GM08714 (cell line): ENCODE results near the gene TMEM191B.
"Not testable (repeated sequence)": the region's sequence is repeated elsewhere in the genome, so short reads cannot be mapped to it uniquely, and the experiment has no call there.

Experiments used
- H3K4me3 ChIP-seq: fragments of 200-500 bp; sonication (Bioruptor generic); 2 replicates; pipeline ENCODE4 v1.5.1; 2014; ENCODE audit warnings: mild to moderate bottlenecking, low read length, inconsistent platforms

TMEM191B gene

DNA sequence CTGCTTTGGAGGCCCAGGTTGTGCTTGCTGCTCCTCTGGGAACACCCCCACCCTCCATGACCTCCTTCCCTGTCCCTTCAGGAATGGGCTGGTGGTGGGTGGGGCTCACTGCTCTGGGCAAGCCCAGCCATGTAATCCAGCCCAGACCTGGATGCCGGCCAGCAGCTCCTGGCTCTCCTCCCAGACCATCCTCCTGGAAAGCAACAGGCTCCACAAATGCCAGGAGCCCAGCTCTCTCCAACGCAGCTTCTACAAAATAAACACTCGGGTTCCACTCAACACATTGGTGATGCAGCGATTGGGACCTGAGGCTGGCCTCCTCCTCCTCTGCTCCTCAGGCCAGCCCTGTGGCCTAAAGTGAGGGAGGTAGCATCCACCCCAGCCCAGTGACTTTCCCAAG, 30.9 kb downstream of the TMEM191B start:
- not testable (repeated sequence) for H3K4me3 ChIP-seq

DNA sequence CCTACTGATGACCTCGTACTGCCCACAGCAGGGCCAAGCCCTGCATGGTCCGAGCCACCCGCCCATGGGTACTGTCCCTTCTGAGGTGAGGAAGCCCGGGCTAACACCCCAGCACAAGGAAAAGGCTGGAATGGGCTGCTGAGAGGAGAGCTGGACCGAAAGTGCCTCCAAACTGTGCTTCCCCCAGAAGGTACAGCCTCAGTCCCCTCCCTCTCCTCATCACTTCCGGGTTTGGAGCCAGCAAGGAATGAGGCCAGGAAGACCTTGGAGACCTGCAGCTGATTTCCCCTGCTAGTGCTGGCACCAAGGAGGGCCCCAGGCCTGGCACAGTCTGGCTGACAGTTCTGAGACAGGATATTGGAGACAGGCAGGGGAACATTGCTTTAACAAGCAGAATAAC, 31.3 kb downstream of the TMEM191B start:
- H3K4me3 ChIP-seq: not testable (repeated sequence)

DNA sequence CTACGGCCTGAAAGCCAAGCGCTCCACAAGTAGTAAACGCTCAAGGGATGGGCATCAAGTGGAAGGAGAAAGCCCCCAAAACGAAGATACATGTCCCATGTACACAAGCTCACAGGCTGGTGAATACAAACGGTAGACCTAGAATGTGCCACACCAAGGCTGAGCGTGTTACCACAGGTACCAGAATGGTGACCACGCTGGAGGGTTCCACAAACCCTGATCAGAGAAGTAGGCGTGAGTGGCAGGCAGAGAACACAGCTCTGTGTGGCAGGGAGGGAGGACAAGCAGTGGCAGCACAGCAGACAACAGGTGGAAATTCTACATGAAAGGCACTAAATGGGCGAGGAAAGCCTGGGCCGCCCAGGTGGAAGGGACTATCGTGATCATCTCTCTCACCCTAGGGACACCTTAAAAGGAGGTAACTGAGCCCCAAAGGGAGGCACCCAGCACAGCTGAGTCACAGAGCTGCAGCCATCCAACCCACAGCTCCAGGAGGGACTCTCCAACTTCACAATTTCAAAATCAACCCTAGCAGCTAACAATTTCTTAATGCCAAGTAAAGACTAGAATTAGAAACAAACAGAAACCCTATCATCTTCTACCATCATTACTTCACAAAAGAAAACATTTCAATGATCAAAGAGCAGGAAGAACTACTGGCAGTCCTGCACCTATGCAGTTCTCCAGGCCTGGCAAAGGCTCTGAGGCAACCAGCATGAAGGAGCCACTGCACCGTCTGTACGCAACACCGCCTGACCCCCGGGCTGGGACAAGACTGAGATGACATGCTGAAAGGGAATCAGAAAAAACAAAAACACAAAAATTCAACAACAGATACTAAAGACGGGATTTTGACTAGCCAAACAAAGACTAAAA, 32.7 kb downstream of the TMEM191B start:
- not testable (repeated sequence) for H3K4me3 ChIP-seq

DNA sequence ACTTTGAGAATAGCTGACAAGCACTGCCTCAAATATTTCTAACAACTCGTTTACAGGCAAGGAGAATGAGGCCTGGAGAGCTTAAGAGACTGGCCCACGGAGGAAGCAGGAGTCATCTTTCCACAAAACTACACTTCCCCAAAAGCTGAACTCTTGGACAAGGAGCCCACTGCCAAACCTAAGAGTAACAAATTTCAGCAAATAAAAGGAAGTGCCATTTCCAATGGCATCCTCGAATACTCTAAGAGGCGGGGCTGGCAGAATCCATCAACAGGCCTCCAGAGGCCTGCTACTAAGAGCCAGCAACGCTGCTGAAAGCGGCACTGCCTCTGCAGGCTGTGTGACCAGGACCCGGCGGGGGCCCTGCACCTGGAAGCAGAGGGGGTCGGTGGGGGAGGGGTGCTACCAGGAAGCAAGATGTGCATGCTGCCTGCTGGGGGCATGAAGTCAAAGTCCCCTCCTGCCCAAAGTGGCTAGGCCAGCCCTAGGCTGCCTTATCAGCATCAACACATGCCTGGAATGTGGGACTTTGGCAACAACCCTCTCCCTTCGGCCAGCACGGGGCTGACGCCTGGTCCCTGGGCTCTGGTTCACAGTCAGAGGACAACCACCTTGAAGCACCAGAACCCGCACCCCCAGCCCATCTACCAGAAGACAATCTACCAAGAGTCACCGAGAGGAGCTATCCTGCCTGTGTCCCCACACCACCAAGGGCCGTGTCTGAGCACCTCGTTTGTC, 43.1 kb downstream of the TMEM191B start:
- H3K4me3 ChIP-seq: not testable (repeated sequence)

DNA sequence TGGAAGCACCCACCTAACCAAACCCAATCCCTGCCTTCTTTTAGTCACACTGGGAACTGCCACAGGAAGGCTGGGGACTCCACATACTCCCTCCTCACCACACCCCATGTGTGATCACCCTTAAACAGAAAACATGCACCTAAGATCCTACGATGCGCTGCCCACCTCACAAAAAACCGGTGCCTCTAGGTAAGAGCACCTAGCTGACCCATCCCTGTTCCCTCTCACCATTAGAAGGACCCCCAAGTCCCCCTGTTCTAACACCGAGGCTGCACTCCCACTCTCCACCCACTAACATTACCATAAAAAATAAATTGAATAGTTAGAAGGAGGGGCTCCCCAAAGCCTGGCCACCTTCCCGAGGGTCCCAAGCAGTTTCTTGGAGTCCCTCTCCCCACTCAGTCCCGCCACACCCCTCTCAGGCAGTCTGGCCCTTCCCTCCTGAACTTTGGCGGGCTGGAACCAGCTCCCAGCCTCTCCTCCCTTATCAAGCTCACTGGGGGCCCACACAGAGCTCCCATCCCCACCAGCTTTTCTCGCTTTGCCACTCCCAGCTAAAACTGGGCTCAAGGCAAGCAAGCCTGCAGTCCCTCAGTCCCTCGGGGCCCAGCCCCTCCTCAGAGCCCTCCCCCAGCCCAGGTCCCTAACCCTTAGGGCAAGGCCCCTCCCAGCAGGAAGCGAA, 46.0 kb downstream of the TMEM191B start:
- not testable (repeated sequence) for H3K4me3 ChIP-seq

DNA sequence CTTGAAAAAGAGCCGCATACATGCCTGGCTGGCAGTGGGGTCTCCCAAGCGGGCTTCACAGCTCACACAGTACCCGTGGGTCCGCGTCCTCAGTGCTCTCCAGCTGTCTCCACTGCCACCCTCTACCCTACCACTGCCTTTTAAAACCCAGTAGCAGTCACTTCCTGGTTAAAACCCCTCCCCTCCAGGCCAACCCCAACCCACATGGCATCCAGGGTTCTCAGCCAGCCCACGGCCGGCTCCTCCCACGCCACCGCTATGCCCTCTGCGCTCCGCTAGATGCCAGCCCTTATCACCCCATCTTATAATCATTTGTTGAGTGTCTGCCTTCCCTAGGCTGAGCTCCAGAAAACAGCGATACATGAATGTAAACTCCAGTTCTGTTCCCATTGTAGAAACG, 47.0 kb downstream of the TMEM191B start:
- H3K4me3 ChIP-seq: not testable (repeated sequence)

DNA sequence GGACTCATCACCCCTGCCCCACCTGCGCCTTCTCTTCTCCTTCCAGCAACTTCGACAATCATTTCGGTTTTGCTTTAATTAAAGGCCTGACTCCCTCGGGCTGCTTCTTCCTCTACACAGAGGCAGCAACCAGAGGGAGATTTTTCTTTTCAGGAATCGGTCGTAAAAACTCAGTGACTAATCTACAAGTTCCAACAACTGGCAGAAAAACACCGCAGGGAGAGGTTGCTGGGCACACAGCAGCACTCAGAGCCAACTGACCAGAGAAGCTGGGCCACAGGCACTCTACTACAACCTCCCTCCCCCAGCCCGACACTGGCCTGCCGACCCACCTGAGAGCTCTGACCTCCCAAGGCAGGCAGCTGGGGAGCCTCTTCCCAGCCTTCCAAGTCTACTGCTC, 48.1 kb downstream of the TMEM191B start:
- not testable (repeated sequence) for H3K4me3 ChIP-seq

DNA sequence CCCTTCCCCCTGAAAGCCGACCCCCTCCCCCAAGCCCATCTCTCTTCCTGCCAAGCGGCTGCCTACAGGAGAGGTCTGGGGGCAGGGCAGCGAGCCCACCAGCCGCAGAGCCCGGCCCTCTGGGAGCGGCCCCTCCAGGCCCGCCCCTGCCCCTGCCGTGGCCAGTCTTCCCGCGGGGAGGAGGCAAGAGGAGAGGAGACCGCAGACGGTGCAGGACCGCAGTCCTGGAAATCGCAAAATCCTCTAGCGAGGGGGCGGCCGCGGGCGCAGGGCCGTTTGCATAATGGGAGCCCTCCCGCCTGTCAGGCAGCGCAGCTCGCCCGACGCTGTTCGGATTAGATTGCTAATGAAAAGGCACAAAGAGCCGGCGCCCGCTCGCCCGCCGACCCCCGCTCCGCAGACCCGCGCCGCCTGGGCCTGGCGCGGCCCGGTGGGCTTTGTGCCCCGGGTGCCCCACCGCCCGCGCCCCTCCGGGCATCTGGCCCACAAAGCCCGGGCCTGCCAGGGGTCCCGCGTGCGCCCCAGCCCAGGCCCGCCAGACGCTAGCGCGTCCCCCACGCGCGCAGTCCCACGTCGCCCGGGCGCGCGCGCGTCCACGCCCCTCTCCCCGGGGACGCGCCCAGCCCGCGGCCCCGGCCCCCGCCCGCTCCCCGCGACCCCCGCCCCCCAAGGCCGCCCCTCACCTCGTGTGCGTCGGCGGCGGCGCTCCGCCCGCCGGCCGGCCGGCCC, 49.7 kb downstream of the TMEM191B start:
- H3K4me3 ChIP-seq: not testable (repeated sequence)

DNA sequence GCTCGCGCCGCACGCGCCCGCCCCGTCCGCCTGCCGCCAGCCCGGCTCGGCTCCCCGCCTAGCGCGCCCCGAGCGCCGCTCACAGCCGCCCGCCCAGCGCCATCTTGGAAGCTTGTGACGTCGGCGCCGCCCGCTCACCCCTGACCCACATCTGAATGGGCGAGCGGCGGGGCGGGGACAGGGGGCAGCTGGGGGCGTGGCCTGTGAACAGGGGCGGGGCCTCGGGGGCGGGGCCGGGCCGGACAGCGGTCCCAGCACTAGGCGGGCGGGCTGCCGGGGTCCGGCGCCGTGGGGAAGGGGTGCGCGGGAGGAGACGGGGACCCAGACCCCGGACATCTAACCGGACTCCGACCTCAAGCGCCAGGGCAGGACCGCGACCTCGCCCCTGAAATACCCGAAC, 50.2 kb downstream of the TMEM191B start:
- not testable (repeated sequence) for H3K4me3 ChIP-seq
